HCT116 (cell line): Measurements from ENCODE around the gene AACS. TPM values are rescaled to one million over a fixed set of nuclear protein-coding genes. Genes with fewer than 3 reads are reported as not detected.

Experiments used
- ATAC-seq: fragments of 200-7000 bp; cut with Tn5 transposase; 2 replicates; pipeline ENCODE4 v1.9.1; 2020; ENCODE audit warnings: mild to moderate bottlenecking, moderate library complexity
- BruUV-seq: library from RNA; stranded (reverse); fragments of 400-500 nt; replicated peaks from 2 replicates; lab custom pipeline; 2021; lab: Mats Ljungman, UMichigan
- CTCF ChIA-PET: fragments of 300-600 bp; sonication (Branson Sonifier 250); formaldehyde crosslinking; loops from one replicate; lab custom pipeline; 2021; ENCODE audit warnings: antibody characterized with exemption; lab: Charles Lee
- POLR2A ChIA-PET: fragments of 300-600, 350-600 bp; sonication (Branson Sonifier 250); formaldehyde crosslinking; loops from one replicate; lab custom pipeline; 2021; ENCODE audit warnings: antibody characterized with exemption; lab: Charles Lee
- RAD21 ChIA-PET, 2 experiments: fragments of 300-600 bp; sonication (Branson Sonifier 250); formaldehyde crosslinking; loops; one replicate each; lab custom pipeline; 2023; ENCODE audit warnings: low total read pairs in 2 of 2; ENCODE audit not compliant: uncharacterized antibody in 2 of 2, unreplicated experiment in 2 of 2, low non-redundant PET in 1 of 2; lab: Charles Lee
- DNase-seq: peaks from one replicate; pipeline ENCODE4 v3.0.0-alpha.2; 2010; ENCODE audit warnings: low read depth, low spot score
- H2AFZ ChIP-seq: fragments of 200-600 bp; shearing (Covaris generic), sonication (generic); 2 replicates; pipeline ENCODE4 v1.6.1; 2017; ENCODE audit warnings: low read depth, mixed run types, mixed read lengths, antibody characterized with exemption, low read length; ENCODE audit not compliant: poor library complexity, severe bottlenecking
- H3K27ac ChIP-seq: 2 replicates; pipeline ENCODE4 v1.5.1; 2012; ENCODE audit warnings: low read depth, low read length
- H3K27me3 ChIP-seq: fragments of 200-600 bp; sonication (generic); 2 replicates; pipeline ENCODE4 v1.6.1; 2016; ENCODE audit warnings: mixed run types, low read length, mixed read lengths; ENCODE audit not compliant: insufficient read depth
- H3K36me3 ChIP-seq, 2 experiments: fragments of 200-500 bp in 1 of 2; fragments of 200-600 bp in 1 of 2; sonication (Bioruptor generic) in 1 of 2; sonication (generic) in 1 of 2; 2 replicates each; pipeline versions ENCODE4 v1.5.1 to v1.6.1; 2014 to 2016; ENCODE audit warnings: low read length in 2 of 2, inconsistent platforms in 1 of 2, mixed read lengths in 1 of 2, mixed run types in 1 of 2; ENCODE audit not compliant: insufficient read depth in 2 of 2, control insufficient read depth in 1 of 2
- H3K4me1 ChIP-seq, 2 experiments: fragments of 200-600 bp in 1 of 2; sonication (generic) in 1 of 2; 2 replicates each; pipeline versions ENCODE4 v1.5.1 to v1.6.1; 2012 to 2017; ENCODE audit warnings: low read length in 2 of 2, inconsistent platforms in 1 of 2, mild to moderate bottlenecking in 1 of 2, mixed read lengths in 1 of 2, mixed run types in 1 of 2, moderate library complexity in 1 of 2; ENCODE audit not compliant: insufficient read depth in 2 of 2, control insufficient read depth in 1 of 2
- H3K4me2 ChIP-seq: fragments of 200-600 bp; sonication (generic); 2 replicates; pipeline ENCODE4 v1.6.1; 2017; ENCODE audit warnings: mixed run types, low read length, mixed read lengths
- H3K4me3 ChIP-seq, 2 experiments: fragments of 200-600 bp in 1 of 2; sonication (generic) in 1 of 2; replicated peaks in 1 of 2; 2 replicates each; pipeline ENCODE4 v1.5.1; 2011 to 2016; ENCODE audit warnings: low read length in 2 of 2, control low read depth in 1 of 2, low read depth in 1 of 2, mild to moderate bottlenecking in 1 of 2, mixed read lengths in 1 of 2, mixed run types in 1 of 2
- H3K79me2 ChIP-seq: fragments of 200-600 bp; sonication (generic); 2 replicates; pipeline ENCODE4 v1.6.1; 2017; ENCODE audit warnings: mild to moderate bottlenecking, mixed run types, low read length, moderate library complexity, mixed read lengths; ENCODE audit not compliant: insufficient read depth
- H3K9ac ChIP-seq: fragments of 200-600 bp; sonication (generic); 2 replicates; pipeline ENCODE4 v1.6.1; 2016; ENCODE audit warnings: low read length, mixed read lengths
- H3K9me2 ChIP-seq: fragments of 200-600 bp; sonication (generic), shearing (Covaris generic); 2 replicates; pipeline ENCODE4 v1.6.1; 2017; ENCODE audit warnings: mixed run types, mild to moderate bottlenecking, moderate library complexity; ENCODE audit not compliant: insufficient read depth
- H3K9me3 ChIP-seq, 2 experiments: fragments of 200-500 bp in 1 of 2; fragments of 200-600 bp in 1 of 2; sonication (Bioruptor generic) in 1 of 2; sonication (generic) in 1 of 2; 2 replicates each; pipeline ENCODE4 v1.6.1; 2014 to 2017; ENCODE audit warnings: low read length in 2 of 2, mixed read lengths in 2 of 2, inconsistent platforms in 1 of 2, low read depth in 1 of 2, mild to moderate bottlenecking in 1 of 2, mixed run types in 1 of 2, moderate library complexity in 1 of 2; ENCODE audit not compliant: control insufficient read depth in 1 of 2, insufficient read depth in 1 of 2
- H4K20me1 ChIP-seq: fragments of 200-600 bp; sonication (generic), shearing (Covaris generic); 2 replicates; pipeline ENCODE4 v1.6.1; 2017; ENCODE audit warnings: mixed run types, mild to moderate bottlenecking, moderate library complexity; ENCODE audit not compliant: insufficient read depth
- ATF3 ChIP-seq: IDR thresholded peaks from 2 replicates; pipeline ENCODE4 v1.6.1; 2012
- CBX3 ChIP-seq: IDR thresholded peaks from 2 replicates; pipeline ENCODE4 v1.6.1; 2012; ENCODE audit warnings: low read depth
- CEBPB ChIP-seq: IDR thresholded peaks from 2 replicates; pipeline ENCODE4 v1.6.1; 2012; ENCODE audit warnings: low read depth
- CTCF ChIP-seq, 3 experiments: fragments of 200-600 bp in 1 of 3; sonication (generic) in 1 of 3; IDR thresholded peaks in 2 of 3; conservative IDR thresholded peaks in 1 of 3; 2 replicates each; pipeline ENCODE4 v1.5.1; 2012 to 2017; ENCODE audit warnings: low read depth in 2 of 3, low read length in 2 of 3, antibody characterized with exemption in 1 of 3, borderline replicate concordance in 1 of 3, control low read depth in 1 of 3, mild to moderate bottlenecking in 1 of 3, mixed read lengths in 1 of 3, mixed run types in 1 of 3, moderate library complexity in 1 of 3; ENCODE audit not compliant: insufficient read depth in 1 of 3
- EGR1 ChIP-seq: IDR thresholded peaks from 2 replicates; pipeline ENCODE4 v1.6.1; 2012; ENCODE audit warnings: low read depth
- EZH2 ChIP-seq: fragments of 200-600 bp; sonication (generic); IDR thresholded peaks from 2 replicates; pipeline ENCODE4 v1.6.1; 2017; ENCODE audit warnings: antibody characterized with exemption, mixed run types
- JUND ChIP-seq: IDR thresholded peaks from 2 replicates; pipeline ENCODE4 v1.6.1; 2012
- MAX ChIP-seq: IDR thresholded peaks from 2 replicates; pipeline ENCODE4 v1.6.1; 2012
- POLR2A ChIP-seq: IDR thresholded peaks from 2 replicates; pipeline ENCODE4 v1.7.0; 2011; ENCODE audit warnings: borderline replicate concordance; ENCODE audit not compliant: insufficient read depth, insufficient read length; ENCODE audit errors: extremely low read depth
- RAD21 ChIP-seq: IDR thresholded peaks from 2 replicates; pipeline ENCODE4 v1.6.1; 2012; ENCODE audit warnings: low read depth, mild to moderate bottlenecking
- REST ChIP-seq: IDR thresholded peaks from 2 replicates; pipeline ENCODE4 v1.6.1; 2012; ENCODE audit warnings: low read depth
- SIN3A ChIP-seq: IDR thresholded peaks from 2 replicates; pipeline ENCODE4 v1.6.1; 2012; ENCODE audit warnings: low read depth
- SRF ChIP-seq: IDR thresholded peaks from 2 replicates; pipeline ENCODE4 v1.6.1; 2012; ENCODE audit warnings: low read depth
- TCF7L2 ChIP-seq: IDR thresholded peaks from 2 replicates; pipeline ENCODE4 v1.7.0; 2011; ENCODE audit warnings: borderline replicate concordance, inconsistent platforms; ENCODE audit not compliant: insufficient read depth, insufficient read length; ENCODE audit errors: extremely low read depth
- YY1 ChIP-seq: IDR thresholded peaks from 2 replicates; pipeline ENCODE4 v1.6.1; 2011; ENCODE audit warnings: low read length, low read depth, moderate library complexity, mild to moderate bottlenecking; ENCODE audit not compliant: insufficient replicate concordance; ENCODE audit errors: extremely low read depth
- ZFX ChIP-seq: fragments of 450-650 bp; IDR thresholded peaks from 2 replicates; pipeline ENCODE4 v1.6.1; 2017
- ZNF274 ChIP-seq: fragments of 200-500 bp; sonication (Bioruptor generic); IDR thresholded peaks from 2 replicates; pipeline ENCODE4 v1.6.1; 2014; ENCODE audit warnings: mild to moderate bottlenecking, low read depth, low read length, inconsistent platforms
- intact Hi-C: fragments of 100-400 bp; cut with micrococcal nuclease; formaldehyde crosslinking; loops from 2 replicates; pipeline ENCODE4 v1.10.0; 2022
- total RNA-seq: library from RNA; stranded (reverse); gene quantifications from one replicate; pipeline ENCODE4 v1.2.1, GENCODE V29; 2021; ENCODE audit not compliant: unreplicated experiment

The AACS gene
- total RNA-seq, 1 experiment from 2014 or later, result 16.0 TPM

GRCh38 chr12:125166041-125166440, 100.8 kb downstream of the AACS start:
- Histone ChIP-seq H3K27me3 (no peaks in the 10 kb centered on the region), H3K79me2 (no peaks in the 10 kb centered on the region), H4K20me1 (no peaks in the 10 kb centered on the region), H3K4me1 (no peaks in the 10 kb centered on the region), H3K9ac (no peak overlapping the region), H3K27ac (no peak overlapping the region), H2AFZ (no peak overlapping the region), H3K9me3 (no peaks in the 10 kb centered on the region), H3K4me3 (no peak overlapping the region), H3K9me2 (no peaks in the 10 kb centered on the region), H3K36me3 (no peaks in the 10 kb centered on the region), H3K4me2 (no peak overlapping the region)
- BruUV-seq, result no TSS peak
- no peak for DNase-seq
- ChIA-PET CTCF (no interaction called here), RAD21 (no interaction called here), POLR2A (no interaction called here)
- no peak for ATAC-seq
- TF ChIP-seq CTCF (IDR thresholded peaks at IDR 0.05 in 2 of 3, conservative IDR thresholded peaks at IDR 0.05 in 1 of 3; ENCODE audit: borderline replicate concordance in 1 of 3, insufficient read depth in 1 of 3, low read depth in 2 of 3, low read length in 2 of 3) (no peak), TCF7L2 (no peak), SIN3A (no peak), CEBPB (no peak), MAX (no peak), RAD21 (no peak), YY1 (no peak), JUND (no peak), POLR2A (no peak), ZNF274 (no peak), CBX3 (no peak), EZH2 (no peak), REST (no peak), SRF (no peak), ATF3 (no peak), EGR1 (no peak), ZFX (no peak)
- intact Hi-C loops, result no loop called here
